GM23338 (cell line): ENCODE measurements around the gene PBXIP1. TPM values are rescaled to one million over a fixed set of nuclear protein-coding genes. Genes with fewer than 3 reads are reported as not detected.

Experiments used
- ATAC-seq: fragments of 200-7000 bp; cut with Tn5 transposase; 3 replicates; pipeline ENCODE4 v1.9.1; 2020
- DNase-seq: peaks from one replicate; pipeline ENCODE4 v3.0.0-alpha.2; 2015; ENCODE audit warnings: low spot score
- H2AFZ ChIP-seq: fragments of 200-600 bp; sonication (generic); 2 replicates; pipeline ENCODE4 v1.8.0; 2016; ENCODE audit warnings: antibody characterized with exemption, mild to moderate bottlenecking, moderate library complexity
- H3F3A ChIP-seq: fragments of 200-600 bp; sonication (generic); replicated peaks from 2 replicates; pipeline ENCODE4 v1.8.0; 2017; ENCODE audit warnings: antibody characterized with exemption, mixed run types, low read depth
- H3K27ac ChIP-seq: fragments of 200-600 bp; sonication (generic); 2 replicates; pipeline ENCODE4 v1.6.1; 2016; ENCODE audit warnings: low read depth
- H3K27me3 ChIP-seq: fragments of 200-600 bp; sonication (generic); 2 replicates; pipeline ENCODE4 v1.8.0; 2016; ENCODE audit warnings: mild to moderate bottlenecking, mixed run types, moderate library complexity; ENCODE audit not compliant: insufficient read depth
- H3K36me3 ChIP-seq: fragments of 200-600 bp; sonication (generic); 2 replicates; pipeline ENCODE4 v1.8.0; 2016; ENCODE audit warnings: mild to moderate bottlenecking; ENCODE audit not compliant: insufficient read depth
- H3K4me1 ChIP-seq: fragments of 200-600 bp; sonication (generic); 2 replicates; pipeline ENCODE4 v1.8.0; 2016; ENCODE audit warnings: mild to moderate bottlenecking, moderate library complexity; ENCODE audit not compliant: insufficient read depth
- H3K4me2 ChIP-seq: fragments of 200-600 bp; sonication (generic); 2 replicates; pipeline ENCODE4 v1.7.1; 2017; ENCODE audit warnings: mixed run types
- H3K4me3 ChIP-seq: fragments of 200-600 bp; sonication (generic); 2 replicates; pipeline ENCODE4 v1.6.1; 2016; ENCODE audit warnings: mixed run types
- H3K79me2 ChIP-seq: fragments of 200-600 bp; sonication (generic); replicated peaks from 2 replicates; pipeline ENCODE4 v1.8.0; 2017; ENCODE audit warnings: mild to moderate bottlenecking; ENCODE audit not compliant: insufficient read depth
- H3K9me2 ChIP-seq: fragments of 200-600 bp; sonication (generic); 2 replicates; pipeline ENCODE4 v1.8.0; 2017; ENCODE audit not compliant: insufficient read depth
- H4K20me1 ChIP-seq: fragments of 200-600 bp; sonication (generic); replicated peaks from 2 replicates; pipeline ENCODE4 v1.8.0; 2017; ENCODE audit warnings: mild to moderate bottlenecking; ENCODE audit not compliant: insufficient read depth
- H3K27ac Mint-ChIP-seq: 2 replicates; pipeline ENCODE4 v1.8.0; 2020; ENCODE audit warnings: inconsistent platforms, mild to moderate bottlenecking, moderate library complexity, mixed read lengths
- H3K27me3 Mint-ChIP-seq: 3 replicates; pipeline ENCODE4 v1.8.0; 2022; ENCODE audit warnings: low read depth, mild to moderate bottlenecking, moderate library complexity, mixed read lengths, inconsistent platforms; ENCODE audit not compliant: insufficient read depth, poor library complexity
- H3K36me3 Mint-ChIP-seq: 3 replicates; pipeline ENCODE4 v1.8.0; 2021; ENCODE audit warnings: low read depth, mild to moderate bottlenecking, inconsistent platforms, moderate library complexity, mixed read lengths
- H3K4me1 Mint-ChIP-seq: 3 replicates; pipeline ENCODE4 v1.8.0; 2020; ENCODE audit warnings: mild to moderate bottlenecking, inconsistent platforms, mixed read lengths
- H3K4me3 Mint-ChIP-seq: 3 replicates; pipeline ENCODE4 v1.8.0; 2021; ENCODE audit warnings: moderate library complexity, mild to moderate bottlenecking, inconsistent platforms, mixed read lengths
- H3K9me3 Mint-ChIP-seq: 3 replicates; pipeline ENCODE4 v1.8.0; 2020; ENCODE audit warnings: moderate library complexity, mild to moderate bottlenecking, inconsistent platforms, mixed read lengths
- CREB1 ChIP-seq: fragments of 250-450 bp; sonication (Bioruptor Pico); IDR thresholded peaks from 2 replicates; pipeline ENCODE4 v1.5.0; 2020; ENCODE audit warnings: low read depth, mild to moderate bottlenecking, moderate library complexity
- CTCF ChIP-seq, 2 experiments: fragments of 200-600 bp in 1 of 2; sonication (generic) in 1 of 2; conservative IDR thresholded peaks; 2 replicates each; pipeline versions ENCODE4 v1.5.1 to v1.6.1; 2016 to 2017; ENCODE audit warnings: antibody characterized with exemption in 2 of 2, low read depth in 2 of 2, mild to moderate bottlenecking in 2 of 2, moderate library complexity in 1 of 2
- EZH2 ChIP-seq: fragments of 200-600 bp; sonication (generic); IDR thresholded peaks from one replicate; pipeline ENCODE4 v1.8.0; 2017; ENCODE audit warnings: antibody characterized with exemption, mild to moderate bottlenecking, low read depth; ENCODE audit not compliant: unreplicated experiment
- EZH2phosphoT487 ChIP-seq: fragments of 200-600 bp; sonication (generic); IDR thresholded peaks from one replicate; pipeline ENCODE4 v1.8.1; 2018; ENCODE audit warnings: antibody characterized with exemption; ENCODE audit not compliant: unreplicated experiment
- JUNB ChIP-seq: IDR thresholded peaks from one replicate; pipeline ENCODE4 v1.6.1; 2016; ENCODE audit warnings: antibody characterized with exemption; ENCODE audit not compliant: unreplicated experiment
- NANOG ChIP-seq: IDR thresholded peaks from 2 replicates; pipeline ENCODE4 v1.6.1; 2016; ENCODE audit warnings: antibody characterized with exemption, borderline replicate concordance
- POLR2AphosphoS5 ChIP-seq: IDR thresholded peaks from 2 replicates; pipeline ENCODE4 v1.6.1; 2016; ENCODE audit warnings: antibody characterized with exemption, low read depth
- REST ChIP-seq: IDR thresholded peaks from one replicate; pipeline ENCODE4 v1.6.1; 2018; ENCODE audit warnings: antibody characterized with exemption; ENCODE audit not compliant: unreplicated experiment
- STAT1 ChIP-seq: IDR thresholded peaks from one replicate; pipeline ENCODE4 v1.6.1; 2016; ENCODE audit warnings: antibody characterized with exemption; ENCODE audit not compliant: unreplicated experiment
- ZNF114 ChIP-seq: fragments of 250-450 bp; sonication (Bioruptor Pico); IDR thresholded peaks from 2 replicates; pipeline ENCODE4 v1.5.0; 2020; ENCODE audit warnings: mild to moderate bottlenecking, moderate library complexity
- ZNF331 ChIP-seq: fragments of 250-450 bp; sonication (Bioruptor Pico); IDR thresholded peaks from 2 replicates; pipeline ENCODE4 v1.5.0; 2020; ENCODE audit warnings: low read depth, mild to moderate bottlenecking, moderate library complexity
- polyA plus RNA-seq: library from polyadenylated mRNA; unstranded; fragments of >200 nt; fragmentation: Nextera tagmentation; extraction: Ambion mirVana; gene quantifications from 2 replicates; pipeline ENCODE4 v1.2.1, GENCODE V29; 2016
- total RNA-seq: library from RNA; depleted of rRNA; stranded (reverse); fragments of >200 nt; shearing (Covaris generic); gene quantifications from 2 replicates; pipeline ENCODE4 v1.2.3, GENCODE V29; 2014
- TF ChIP-seq, protein P1 (sequence below): IDR thresholded peaks from 2 replicates; pipeline ENCODE4 v1.6.1; 2016; ENCODE audit warnings: antibody characterized with exemption
- TF ChIP-seq, protein P2 (sequence below): fragments of 250-450 bp; sonication (Bioruptor Pico); IDR thresholded peaks from 2 replicates; pipeline ENCODE4 v1.5.0; 2020; ENCODE audit warnings: mild to moderate bottlenecking, moderate library complexity

PBXIP1 gene
- total and polyA plus RNA-seq, 2 experiments from 2014 or later, result 7.0 to 31.8 TPM

GRCh38 chr1:154934358-154934948 is 21.4 kb downstream of the PBXIP1 start:
- Mint-ChIP-seq H3K4me1 (peaks cover 11% of the 10 kb centered on the region), H3K27ac (no peak overlapping the region), H3K36me3 (peaks cover 4% of the 10 kb centered on the region; the same call in 1 of the 3 replicates), H3K27me3 (peaks cover 20% of the 10 kb centered on the region), H3K9me3 (peaks cover 3% of the 10 kb centered on the region; the same call in 1 of the 3 replicates), H3K4me3 (no peak overlapping the region; the same call in 2 of the 3 replicates)
- no peaks in the 10 kb centered on the region for H3K36me3 ChIP-seq
- H3K4me1 ChIP-seq, result peaks cover 13% of the 10 kb centered on the region
- no peaks in the 10 kb centered on the region; the same call in 1 of the 2 replicates for H3K9me2 ChIP-seq
- TF ChIP-seq, protein P1, sequence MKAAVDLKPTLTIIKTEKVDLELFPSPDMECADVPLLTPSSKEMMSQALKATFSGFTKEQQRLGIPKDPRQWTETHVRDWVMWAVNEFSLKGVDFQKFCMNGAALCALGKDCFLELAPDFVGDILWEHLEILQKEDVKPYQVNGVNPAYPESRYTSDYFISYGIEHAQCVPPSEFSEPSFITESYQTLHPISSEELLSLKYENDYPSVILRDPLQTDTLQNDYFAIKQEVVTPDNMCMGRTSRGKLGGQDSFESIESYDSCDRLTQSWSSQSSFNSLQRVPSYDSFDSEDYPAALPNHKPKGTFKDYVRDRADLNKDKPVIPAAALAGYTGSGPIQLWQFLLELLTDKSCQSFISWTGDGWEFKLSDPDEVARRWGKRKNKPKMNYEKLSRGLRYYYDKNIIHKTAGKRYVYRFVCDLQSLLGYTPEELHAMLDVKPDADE, result no peak
- TF ChIP-seq CREB1 (CRISPR knock-in tag) (no peak), CTCF (conservative IDR thresholded peaks at IDR 0.05; ENCODE audit: low read depth in 2 of 2) (no peak), ZNF331 (no peak), STAT1 (no peak), EZH2 (no peak), REST (no peak), ZNF114 (CRISPR knock-in tag) (no peak), NANOG (no peak), JUNB (no peak), POLR2AphosphoS5 (no peak), EZH2phosphoT487 (no peak)
- TF ChIP-seq, protein P2, sequence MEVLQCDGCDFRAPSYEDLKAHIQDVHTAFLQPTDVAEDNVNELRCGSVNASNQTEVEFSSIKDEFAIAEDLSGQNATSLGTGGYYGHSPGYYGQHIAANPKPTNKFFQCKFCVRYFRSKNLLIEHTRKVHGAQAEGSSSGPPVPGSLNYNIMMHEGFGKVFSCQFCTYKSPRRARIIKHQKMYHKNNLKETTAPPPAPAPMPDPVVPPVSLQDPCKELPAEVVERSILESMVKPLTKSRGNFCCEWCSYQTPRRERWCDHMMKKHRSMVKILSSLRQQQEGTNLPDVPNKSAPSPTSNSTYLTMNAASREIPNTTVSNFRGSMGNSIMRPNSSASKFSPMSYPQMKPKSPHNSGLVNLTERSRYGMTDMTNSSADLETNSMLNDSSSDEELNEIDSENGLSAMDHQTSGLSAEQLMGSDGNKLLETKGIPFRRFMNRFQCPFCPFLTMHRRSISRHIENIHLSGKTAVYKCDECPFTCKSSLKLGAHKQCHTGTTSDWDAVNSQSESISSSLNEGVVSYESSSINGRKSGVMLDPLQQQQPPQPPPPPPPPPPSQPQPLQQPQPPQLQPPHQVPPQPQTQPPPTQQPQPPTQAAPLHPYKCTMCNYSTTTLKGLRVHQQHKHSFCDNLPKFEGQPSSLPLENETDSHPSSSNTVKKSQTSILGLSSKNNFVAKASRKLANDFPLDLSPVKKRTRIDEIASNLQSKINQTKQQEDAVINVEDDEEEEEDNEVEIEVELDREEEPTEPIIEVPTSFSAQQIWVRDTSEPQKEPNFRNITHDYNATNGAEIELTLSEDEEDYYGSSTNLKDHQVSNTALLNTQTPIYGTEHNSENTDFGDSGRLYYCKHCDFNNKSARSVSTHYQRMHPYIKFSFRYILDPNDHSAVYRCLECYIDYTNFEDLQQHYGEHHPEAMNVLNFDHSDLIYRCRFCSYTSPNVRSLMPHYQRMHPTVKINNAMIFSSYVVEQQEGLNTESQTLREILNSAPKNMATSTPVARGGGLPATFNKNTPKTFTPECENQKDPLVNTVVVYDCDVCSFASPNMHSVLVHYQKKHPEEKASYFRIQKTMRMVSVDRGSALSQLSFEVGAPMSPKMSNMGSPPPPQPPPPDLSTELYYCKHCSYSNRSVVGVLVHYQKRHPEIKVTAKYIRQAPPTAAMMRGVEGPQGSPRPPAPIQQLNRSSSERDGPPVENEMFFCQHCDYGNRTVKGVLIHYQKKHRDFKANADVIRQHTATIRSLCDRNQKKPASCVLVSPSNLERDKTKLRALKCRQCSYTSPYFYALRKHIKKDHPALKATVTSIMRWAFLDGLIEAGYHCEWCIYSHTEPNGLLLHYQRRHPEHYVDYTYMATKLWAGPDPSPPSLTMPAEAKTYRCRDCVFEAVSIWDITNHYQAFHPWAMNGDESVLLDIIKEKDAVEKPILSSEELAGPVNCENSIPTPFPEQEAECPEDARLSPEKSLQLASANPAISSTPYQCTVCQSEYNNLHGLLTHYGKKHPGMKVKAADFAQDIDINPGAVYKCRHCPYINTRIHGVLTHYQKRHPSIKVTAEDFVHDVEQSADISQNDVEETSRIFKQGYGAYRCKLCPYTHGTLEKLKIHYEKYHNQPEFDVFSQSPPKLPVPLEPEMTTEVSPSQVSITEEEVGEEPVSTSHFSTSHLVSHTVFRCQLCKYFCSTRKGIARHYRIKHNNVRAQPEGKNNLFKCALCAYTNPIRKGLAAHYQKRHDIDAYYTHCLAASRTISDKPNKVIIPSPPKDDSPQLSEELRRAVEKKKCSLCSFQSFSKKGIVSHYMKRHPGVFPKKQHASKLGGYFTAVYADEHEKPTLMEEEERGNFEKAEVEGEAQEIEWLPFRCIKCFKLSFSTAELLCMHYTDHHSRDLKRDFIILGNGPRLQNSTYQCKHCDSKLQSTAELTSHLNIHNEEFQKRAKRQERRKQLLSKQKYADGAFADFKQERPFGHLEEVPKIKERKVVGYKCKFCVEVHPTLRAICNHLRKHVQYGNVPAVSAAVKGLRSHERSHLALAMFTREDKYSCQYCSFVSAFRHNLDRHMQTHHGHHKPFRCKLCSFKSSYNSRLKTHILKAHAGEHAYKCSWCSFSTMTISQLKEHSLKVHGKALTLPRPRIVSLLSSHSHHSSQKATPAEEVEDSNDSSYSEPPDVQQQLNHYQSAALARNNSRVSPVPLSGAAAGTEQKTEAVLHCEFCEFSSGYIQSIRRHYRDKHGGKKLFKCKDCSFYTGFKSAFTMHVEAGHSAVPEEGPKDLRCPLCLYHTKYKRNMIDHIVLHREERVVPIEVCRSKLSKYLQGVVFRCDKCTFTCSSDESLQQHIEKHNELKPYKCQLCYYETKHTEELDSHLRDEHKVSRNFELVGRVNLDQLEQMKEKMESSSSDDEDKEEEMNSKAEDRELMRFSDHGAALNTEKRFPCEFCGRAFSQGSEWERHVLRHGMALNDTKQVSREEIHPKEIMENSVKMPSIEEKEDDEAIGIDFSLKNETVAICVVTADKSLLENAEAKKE (CRISPR knock-in tag), result no peak
- DNase-seq (no peak), ATAC-seq (no peak)
- H3F3A ChIP-seq, result peaks cover 10% of the 10 kb centered on the region
- no peak overlapping the region for H3K4me2 ChIP-seq
- no peak overlapping the region for H2AFZ ChIP-seq
- H3K27ac ChIP-seq, result no peak overlapping the region
- H3K4me3 ChIP-seq, result no peak overlapping the region
- H4K20me1 ChIP-seq, result no peaks in the 10 kb centered on the region
- no peaks in the 10 kb centered on the region; the same call in 1 of the 2 replicates for H3K79me2 ChIP-seq
- no peaks in the 10 kb centered on the region; the same call in 1 of the 2 replicates for H3K27me3 ChIP-seq
